ENCODE results near the gene SLC44A3.

DNA sequence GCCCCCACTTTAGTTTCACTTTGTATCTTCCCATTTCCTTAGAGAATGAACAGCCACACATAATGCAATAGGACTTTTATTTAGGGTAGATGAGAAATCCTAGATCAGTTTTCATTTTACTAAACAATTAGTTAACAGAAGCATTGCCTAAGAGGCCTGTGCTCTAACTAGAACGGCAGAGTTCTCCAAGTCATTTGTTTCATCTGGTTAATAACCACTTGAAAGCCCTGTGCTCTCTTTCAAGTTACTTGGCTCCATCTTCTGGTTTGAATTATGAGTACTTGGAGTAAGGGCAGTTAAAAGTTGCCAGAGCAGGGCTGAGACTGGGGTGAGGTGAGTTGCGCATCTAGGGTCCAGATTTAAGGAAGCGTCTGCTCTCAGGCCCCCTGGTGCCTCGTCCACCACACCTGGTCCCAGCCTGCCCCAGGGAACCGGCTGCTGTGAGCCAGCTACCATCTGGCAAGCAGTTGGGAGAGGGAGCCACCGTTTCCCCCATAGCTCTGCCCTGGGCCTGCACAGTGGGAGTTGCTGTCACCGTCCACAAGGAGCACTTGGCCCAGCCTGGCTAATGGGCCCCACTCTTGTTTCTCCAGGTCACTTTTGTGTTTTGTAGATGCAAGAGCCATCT is 18.1 kb upstream of the SLC44A3 start:
- TF ChIP-seq RNF2 (IDR thresholded peaks at IDR 0.05; ENCODE audit: borderline replicate concordance, low read depth, low read length, missing control alignments, poor library complexity, severe bottlenecking) = no peak
- TF ChIP-seq, protein P1, sequence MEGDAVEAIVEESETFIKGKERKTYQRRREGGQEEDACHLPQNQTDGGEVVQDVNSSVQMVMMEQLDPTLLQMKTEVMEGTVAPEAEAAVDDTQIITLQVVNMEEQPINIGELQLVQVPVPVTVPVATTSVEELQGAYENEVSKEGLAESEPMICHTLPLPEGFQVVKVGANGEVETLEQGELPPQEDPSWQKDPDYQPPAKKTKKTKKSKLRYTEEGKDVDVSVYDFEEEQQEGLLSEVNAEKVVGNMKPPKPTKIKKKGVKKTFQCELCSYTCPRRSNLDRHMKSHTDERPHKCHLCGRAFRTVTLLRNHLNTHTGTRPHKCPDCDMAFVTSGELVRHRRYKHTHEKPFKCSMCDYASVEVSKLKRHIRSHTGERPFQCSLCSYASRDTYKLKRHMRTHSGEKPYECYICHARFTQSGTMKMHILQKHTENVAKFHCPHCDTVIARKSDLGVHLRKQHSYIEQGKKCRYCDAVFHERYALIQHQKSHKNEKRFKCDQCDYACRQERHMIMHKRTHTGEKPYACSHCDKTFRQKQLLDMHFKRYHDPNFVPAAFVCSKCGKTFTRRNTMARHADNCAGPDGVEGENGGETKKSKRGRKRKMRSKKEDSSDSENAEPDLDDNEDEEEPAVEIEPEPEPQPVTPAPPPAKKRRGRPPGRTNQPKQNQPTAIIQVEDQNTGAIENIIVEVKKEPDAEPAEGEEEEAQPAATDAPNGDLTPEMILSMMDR (IDR thresholded peaks at IDR 0.05; ENCODE audit: control extremely low read depth in 1 of 3, insufficient read depth in 1 of 3, low read depth in 1 of 3, low read length in 3 of 3) = peak in 2 of 3 experiments; percentile 49 to 67; a peak in 3 of 4 replicates
- TF ChIP-seq EZH2 (IDR thresholded peaks at IDR 0.05; ENCODE audit: low read depth, low read length, severe bottlenecking) = no peak

Data from H1 (cell line).